GM19035 (cell line): Measurements from ENCODE around the gene UST.

ENCODE experiments used
- ATAC-seq: cut with Tn5 transposase; IDR thresholded peaks from one replicate; pipeline ENCODE4 v1.9.1; 2021; ENCODE audit not compliant: unreplicated experiment

The UST gene

DNA sequence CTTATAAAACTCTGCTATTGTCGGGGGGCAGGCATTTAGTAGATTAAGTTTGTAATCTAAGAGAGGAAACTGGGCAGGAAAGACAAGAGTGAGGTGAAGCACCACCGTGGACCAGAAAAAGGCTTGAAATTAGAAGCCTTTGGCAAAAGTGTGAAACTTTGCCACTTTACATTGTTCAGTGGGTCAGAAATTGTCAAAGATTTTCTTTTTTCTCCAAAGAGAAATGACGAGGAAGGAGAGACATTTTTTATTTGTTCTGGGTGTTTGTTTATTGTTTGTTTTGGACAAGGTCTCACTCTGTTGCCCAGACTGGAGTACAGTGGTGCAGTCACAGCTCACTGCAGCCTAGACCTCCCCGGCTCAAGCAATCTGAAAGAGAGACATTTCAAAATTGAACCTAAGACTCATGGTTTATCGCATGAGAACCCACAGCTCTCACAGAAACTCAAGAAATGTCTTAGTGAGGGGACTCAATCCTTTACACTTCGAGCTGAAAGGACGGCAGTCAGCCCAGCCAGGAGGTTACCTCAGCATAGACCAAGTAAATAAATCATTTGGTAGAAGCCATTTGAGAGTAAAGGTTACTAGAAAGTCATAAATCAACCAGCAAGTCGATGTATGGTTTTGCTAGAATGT is 307.8 kb downstream of the UST start:
- peak; percentile 74 for ATAC-seq

DNA sequence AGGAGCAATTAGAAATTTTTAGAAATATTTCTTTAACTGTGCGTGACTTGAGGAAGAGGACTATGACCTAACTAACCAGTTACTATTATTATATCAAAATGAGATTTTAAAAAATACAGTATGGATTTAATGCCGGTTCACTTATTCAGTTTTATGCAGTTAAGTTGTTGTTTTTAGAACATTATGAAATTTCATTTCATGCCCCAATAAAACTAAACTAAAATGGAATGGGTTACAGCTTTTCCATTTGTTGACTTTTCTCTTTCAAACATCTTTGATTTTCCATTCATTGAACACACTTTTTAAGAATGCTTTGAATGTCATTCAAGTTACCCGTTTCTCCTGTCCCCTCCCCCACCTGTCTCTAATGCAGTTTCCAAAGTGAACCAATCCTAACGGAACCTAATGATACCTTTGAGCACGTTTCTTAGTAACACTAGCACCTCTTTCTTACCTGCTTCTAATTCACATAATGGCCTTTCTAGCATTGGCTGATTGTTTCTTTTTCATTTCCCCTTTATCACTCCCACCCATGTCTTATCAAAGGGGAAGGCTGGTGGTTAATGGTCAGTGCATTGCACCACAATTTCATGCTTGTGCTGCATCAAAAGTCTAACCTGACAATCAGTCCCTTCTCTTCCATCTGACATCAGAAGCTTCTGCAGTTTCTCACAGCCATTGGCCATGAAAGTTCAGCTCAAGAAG is 308.5 kb downstream of the UST start:
- no peak for ATAC-seq

DNA sequence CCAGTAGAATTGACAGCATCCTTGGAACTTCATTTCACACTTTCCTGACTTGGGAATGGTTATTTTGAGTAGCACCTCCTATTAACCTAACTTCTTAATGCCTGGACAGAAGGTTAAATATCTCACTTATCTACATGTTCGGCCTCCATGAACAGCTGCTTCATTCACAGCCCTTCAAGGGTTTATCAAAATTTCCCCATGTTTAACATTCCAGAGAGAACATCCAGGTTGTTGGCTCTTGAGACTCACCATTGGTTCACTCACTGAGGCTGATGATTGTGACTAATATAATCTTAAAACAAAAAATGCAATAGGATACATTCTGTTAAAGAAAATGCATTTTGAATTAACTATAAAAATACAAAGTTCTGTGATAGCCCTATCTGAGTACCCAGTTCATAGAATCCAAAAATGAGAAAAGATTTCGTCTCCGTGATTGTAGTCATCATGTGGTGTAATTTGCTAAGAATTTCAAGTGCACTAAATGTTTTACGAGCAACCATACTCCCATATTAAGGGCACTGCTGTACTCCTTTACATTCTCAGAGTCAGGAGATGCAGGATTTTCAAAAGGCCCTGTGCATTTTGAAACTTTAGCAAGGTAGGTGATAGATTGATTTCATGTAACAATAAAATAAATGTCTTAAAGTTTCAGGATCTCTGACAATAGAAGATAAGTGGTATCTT is 310.1 kb downstream of the UST start:
- ATAC-seq = no peak

DNA sequence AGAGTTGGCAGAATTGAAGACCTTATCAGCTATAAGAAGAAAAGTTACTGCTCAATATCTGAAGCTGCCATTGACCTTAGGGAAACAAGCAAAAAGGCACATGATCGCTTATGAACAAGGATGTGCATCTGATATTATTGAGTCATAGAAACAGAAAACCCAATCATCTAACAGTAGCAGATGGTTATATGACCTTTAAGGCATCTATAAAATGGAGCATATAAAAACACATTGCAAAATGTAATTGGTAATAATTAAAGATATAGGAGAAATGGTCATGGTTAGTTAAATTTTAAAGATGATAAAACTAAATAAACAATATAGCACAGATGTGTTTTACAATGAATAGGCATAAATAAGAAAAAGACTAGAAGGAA is 310.6 kb downstream of the UST start:
- ATAC-seq = no peak

DNA sequence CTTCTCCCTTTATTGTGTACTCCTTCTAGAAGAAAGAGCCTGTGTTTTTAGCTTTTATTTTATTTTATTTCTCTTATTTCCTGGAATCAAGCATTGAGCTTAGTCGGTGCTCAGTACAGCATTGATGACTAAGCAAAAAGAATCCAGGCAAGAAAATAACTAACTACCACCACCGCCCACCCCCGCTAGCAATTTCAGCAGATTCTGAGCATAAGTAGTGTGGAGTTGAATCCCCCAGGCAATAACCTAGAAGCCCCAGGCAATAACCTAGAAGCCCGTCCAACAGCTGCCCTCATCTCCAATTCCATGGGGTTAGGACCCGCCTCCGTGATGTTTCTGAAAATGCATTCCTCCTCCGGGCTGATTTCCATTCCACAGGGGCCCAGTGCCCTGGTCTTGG is 312.7 kb downstream of the UST start:
- no peak for ATAC-seq

DNA sequence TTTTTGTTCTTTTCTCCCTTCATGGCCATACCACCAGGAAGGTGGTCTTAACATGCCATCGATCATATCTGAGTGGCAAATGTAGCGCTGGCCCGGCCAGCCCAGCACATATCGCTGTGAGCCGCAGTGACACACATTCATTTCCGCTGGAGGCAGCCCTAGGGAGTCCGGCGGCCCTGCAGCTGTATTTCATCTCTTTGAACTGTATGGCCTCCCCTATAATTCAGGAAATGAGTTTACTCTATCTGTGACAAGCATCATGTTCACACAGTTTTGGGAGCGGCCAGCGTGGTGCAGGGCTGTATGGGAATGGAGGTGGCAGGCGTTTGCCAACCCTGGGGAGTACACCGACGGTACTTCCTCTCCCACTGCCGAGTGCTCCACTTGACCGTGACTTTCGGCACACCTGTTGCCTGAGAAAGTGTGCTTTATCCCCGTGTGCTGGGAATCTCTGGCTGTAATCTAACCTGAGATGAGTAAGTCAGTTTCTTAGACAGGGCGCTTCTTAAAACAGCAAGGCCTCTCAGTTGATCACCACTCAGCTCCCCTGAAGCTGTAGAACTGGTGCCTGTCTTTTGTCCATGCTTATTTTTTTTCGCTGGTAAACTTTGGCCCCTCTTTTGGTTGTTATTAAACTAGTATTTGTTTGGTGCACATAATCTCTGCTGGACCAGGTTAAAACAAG is 313.6 kb downstream of the UST start:
- ATAC-seq = peak; percentile 81

DNA sequence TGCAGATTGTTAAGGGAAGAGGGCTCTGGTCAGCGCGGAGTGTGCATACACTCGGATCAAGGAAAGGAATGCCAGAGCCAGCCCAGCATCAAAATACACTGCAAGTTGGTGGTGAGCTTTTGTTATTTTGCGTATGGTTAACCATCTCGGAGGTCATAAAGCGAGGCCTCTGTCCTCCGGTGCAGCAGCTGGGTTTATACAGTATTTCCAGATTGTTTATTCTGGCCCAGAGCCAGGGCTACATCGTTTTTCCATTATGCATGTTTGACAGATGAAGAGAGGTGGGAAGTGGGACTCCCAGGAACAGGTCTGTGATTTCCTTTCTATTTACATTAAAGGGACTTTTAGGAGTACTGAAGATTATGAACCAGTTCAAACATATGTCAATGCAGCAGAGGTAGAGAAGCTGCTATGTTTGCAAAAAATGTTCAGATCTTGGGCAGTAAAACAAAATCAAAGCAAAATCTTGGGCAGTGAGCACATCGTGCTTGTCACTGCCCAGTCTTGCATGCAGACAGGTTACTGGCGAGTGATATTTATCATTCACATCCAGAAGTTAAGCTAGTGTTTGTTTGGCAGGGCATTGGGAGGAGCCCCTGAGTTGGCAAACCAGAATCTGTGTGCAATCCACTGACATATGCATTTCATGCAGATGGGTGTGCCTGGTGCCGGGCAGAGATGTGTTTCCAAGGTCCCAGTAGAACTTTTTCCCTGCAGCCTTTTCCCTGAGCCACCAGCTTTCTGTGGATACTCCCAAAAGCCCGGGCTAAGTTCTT is 314.3 kb downstream of the UST start:
- no peak for ATAC-seq

DNA sequence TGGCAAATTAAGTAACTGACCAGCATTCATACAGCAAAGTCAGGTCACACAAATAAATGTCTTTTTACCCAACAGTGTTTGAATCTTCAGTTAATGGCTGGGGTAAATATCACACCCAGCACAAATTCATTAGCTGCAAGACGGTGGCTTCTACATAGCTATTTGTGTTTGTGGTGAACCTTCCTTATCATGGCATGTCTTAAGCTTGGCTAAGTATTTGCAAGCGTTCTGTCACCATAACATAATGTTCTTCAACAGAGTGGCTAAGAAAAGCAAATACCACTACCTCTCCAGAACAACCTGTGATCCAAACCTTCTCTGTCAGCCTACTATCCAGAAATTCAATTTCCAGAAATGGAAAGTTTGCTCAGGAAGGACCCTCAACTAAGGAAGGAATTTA is 315.1 kb downstream of the UST start:
- ATAC-seq = no peak

DNA sequence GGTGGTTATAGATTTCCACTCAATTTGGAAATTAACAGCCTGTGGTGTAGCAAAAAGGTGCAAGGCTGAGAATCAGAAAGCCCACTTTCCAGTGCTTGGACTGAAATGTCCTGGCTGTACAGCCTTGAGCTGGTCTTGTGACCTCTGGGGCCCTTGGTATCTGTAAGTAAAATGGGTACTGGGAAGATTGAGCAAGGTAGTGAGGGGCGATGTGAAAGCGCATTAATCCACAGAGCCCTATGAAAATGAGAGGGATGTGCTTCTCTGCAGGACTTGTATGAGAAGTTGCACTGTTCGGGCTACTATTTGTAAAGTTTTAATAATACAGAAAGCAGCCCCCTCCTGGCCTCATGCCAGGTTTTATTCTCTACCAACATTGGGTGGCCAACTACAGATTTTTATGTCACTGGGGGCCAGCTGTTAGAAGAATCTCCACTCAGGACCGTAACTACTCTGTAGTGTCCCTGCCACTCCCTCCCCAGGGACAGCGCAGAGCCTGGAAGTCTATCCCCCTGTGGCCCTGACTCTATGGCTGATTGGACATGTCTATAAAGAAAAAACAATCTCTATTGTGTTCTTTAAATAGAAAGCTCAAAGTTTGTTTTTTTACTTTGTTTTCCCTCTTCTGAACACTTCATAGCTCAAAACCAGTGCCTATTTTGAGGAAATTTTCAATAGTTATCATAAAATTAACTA is 316.0 kb downstream of the UST start:
- no peak for ATAC-seq

DNA sequence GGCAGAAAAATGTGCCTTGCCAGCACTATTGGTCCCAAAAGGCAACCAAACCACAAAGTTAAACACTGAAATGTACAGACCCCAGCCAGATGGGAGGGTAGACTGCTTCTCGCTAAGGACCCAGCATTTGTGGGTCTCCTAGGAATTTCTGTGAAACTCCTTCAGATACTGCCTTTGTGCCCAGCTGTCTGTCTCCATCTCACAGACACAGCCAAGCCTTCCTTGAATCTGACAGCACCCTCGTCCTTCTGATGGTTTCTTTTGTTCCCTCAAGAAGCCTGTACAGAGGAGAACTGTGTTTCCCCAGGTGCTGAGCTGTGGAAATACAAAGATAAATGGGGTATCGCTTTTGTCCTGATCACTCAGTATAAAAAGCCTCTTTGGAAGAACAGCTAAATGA is 316.6 kb downstream of the UST start:
- ATAC-seq = no peak

DNA sequence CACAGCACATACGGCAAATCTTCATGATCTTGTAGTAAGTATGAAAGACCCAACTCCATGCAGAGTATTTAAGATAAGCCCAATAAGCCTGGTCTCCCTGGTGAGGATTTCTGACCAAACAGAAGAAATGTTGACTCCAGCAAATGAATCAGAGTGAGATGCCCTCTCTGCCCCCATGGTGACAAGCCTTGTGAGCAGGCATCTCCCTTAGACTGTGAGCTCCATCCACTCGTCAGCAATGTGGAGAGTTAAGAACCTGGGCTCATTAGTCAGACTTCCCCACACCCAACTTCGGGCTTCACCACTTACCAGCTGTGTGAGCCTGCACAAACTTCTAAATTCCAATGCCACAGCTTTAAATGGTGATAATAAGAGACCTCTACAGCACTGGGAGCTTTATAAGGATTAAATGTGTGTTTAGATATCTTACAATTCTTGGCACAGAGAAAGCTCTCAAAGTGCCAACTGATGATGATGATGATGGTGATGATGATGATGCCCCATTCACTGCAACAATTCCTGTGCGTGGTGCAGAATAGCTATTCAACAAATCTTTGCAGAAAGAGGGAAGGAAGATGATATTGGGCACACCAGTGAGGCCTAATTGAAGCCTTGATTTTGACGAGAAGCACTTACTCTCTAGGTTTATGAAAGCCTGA is 317.3 kb downstream of the UST start:
- no peak for ATAC-seq

DNA sequence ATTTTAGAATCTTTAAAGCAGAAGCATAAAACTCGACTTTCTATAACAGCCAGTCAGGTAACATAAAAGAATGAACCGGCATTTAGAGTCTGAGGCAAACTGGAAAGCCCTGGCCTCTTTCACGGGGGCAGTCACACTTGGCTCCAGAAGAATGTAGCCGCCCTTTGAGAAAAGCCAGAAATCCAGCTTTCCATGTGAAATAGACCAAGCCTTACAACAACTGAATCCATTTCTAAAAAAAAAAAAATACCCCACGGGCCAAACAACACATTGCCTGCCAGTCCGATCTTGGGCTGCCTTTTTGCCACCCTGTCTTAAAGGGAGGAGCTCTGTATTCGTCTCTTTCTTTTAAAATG is 317.8 kb downstream of the UST start:
- ATAC-seq = no peak

DNA sequence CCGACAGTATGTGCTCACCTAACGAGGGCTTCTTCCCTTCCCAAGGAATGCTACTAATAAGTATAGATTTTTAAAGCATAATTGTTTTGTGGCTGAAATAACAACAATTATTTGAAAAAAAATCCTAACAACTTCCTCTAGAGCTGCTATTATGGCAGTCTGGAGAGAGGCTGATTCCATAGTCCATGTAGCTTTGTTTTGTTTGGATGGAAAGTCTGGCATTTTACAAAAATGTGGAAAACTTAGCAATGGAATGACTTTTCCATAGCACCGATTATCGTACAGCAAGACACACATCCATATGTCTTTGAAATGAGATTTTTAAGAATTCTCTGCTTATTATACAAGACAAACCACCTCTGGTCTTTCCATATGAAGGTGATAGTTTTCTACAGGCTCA is 318.3 kb downstream of the UST start:
- no peak for ATAC-seq

DNA sequence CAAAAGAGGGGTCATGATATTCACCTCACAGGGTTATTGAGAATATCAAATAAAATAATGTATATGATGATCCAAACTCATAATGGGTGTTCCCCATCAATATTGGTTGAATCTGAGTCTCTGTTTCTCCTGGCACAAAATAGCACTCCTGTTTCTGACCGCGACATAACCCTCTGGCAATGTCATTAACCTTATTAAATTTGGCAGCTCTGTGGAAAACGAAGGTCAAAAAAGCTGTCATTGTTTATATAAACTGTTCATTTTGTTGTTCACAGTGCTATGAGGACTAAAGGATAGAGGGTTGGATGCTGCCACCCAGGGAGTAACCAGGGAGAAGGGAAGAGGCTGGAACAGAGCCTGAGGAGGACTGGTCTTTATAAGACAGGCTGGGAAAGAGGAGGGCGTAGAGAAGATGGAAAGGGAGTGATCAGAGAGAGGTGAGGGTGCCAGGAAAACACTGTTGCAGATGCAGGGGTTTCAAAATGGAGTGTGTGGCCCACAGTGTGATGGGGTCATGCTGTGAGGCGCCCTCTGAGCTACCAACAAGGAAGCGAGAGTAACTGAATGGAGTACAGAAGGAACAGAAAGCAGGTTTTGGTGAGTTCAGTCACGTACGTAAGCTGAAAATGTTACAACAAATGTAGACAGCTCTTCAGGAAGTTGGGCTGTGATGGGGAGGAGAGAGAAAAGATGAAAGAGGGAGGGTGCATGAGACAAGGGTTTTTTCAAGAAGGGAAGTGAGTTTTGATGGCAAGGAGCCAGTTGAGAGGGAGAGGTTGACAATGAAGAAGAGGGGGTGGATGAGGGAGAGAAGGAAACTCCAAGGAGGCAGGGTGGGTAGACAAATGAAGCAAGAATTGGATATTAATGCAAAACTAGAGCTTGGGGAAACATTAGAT is 319.1 kb downstream of the UST start:
- peak; percentile 97 for ATAC-seq

DNA sequence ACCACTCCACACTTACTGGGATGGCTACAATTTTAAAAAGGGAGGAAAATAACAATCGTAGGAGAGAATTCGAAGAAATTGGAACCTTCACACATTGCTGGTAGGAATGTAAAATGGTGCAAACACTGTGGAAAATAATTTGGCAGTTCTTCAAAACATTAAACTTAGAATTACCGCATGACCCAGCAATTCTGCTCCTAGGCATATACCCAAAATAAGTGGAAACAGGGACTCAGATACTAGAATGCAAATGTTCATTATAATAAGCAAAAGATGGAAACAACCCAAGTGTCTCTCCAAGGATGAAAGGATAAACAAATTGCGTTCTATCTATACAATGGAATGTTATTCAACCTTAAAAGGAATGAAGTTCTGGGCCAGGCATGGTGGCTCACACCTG is 325.2 kb downstream of the UST start:
- ATAC-seq = no peak

DNA sequence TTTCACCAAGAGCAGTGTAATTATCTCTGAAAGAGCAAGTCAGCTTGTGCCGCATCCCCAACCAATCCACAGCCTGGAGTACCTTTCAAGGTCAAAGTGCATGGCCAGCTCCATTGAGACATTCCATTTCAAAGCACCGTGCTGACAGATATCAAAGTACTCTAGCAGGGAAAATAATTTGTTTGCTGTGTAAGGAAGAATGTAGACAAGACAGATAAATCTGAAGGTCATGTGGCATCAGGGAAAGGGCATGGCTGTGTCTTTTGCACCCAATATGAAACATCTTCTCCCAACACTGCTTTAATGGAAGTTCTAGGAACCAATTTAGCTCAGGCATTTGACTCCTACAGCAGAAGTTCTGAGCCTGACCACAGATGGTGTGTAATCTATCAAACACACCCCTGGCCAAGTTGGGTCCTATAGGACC is 328.0 kb downstream of the UST start:
- no peak for ATAC-seq

DNA sequence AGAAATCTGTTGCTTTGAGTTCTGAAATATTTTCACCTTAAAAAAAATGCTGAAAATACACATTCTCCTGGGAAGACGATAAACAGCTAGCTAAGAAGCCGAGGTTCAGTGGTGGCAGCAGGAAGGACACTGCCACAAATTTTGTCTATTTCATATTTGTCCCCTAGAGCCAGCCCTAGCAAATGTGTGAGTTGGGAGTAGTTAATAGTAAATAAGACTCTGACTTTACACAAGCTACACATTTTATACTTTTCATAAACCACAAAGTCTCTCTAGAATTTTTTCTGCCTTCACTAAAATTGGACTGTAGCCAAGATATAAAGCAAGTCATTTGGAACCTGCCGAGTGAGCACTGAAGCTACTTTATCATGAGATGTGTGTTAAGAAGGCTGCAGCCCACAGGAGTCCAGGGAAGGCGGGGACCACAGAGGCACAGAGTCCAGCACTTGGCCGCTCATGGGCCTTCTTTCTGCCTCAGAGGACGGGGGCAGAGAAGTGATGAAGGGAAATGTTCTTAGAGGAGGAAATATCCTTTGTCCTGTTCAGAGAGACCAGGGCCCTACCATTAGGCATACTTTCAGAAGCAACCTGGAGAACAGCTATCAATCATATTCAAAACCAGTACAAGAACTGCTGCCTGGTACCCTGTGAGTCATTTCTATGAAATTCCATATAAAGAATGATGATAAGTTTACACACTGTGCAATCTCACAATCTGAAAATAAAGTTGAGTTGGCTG is 329.0 kb downstream of the UST start:
- no peak for ATAC-seq

DNA sequence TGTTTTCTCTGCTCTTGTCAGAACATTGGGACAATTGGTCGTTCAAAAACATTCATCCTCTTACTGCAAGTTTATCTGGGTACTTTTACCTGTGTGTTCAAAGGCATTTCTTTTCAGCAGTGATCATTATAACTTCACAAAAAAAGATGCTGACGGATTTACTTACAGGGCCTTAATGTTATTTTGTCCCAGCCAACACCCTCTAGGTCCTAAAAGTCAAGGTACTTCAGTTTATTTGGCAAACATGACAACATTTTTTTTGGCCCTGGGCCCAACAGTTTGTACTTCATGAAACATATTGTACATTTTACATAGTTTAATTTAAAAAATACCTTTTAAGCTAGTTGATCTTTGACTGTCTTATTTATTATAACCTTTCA is 329.5 kb downstream of the UST start:
- ATAC-seq = no peak
